ENCODE measurements around the gene SMARCAL1.
A peak's percentile ranks its signal among the peaks of the same experiment; 100 is the strongest.

The SMARCAL1 gene

GRCh38 chr2:216500572-216500971 is 88.3 kb downstream of the SMARCAL1 start:
- no peaks in the 10 kb centered on the region for H3K9me3 ChIP-seq (ENCODE audit: low read depth, low read length)
- peak overlapping the region; percentile 92 for H3K4me3 ChIP-seq
- H3K9ac ChIP-seq (ENCODE audit: insufficient read length), result peak overlapping the region; percentile 100
- no peak for DNase-seq (ENCODE audit: low read depth, low spot score)
- peaks cover 66% of the 10 kb centered on the region for H3K36me3 ChIP-seq (ENCODE audit: insufficient read depth, low read length)
- TF ChIP-seq POLR2AphosphoS5 (IDR thresholded peaks at IDR 0.05; ENCODE audit: borderline replicate concordance, low read depth, low read length) (no peak), EZH2 (IDR thresholded peaks at IDR 0.05) (no peak), FOXP2 (optimal IDR thresholded peaks at IDR 0.05; ENCODE audit: control extremely low read depth, extremely low read length, insufficient read depth) (no peak)
- H3K27ac ChIP-seq, result peak overlapping the region; percentile 92

- peaks cover 78% of the 10 kb centered on the region for H3K36me3 ChIP-seq (ENCODE audit: insufficient read depth, low read length)
- no peak; the same call in 1 of the 2 replicates for TF ChIP-seq POLR2AphosphoS5 (IDR thresholded peaks at IDR 0.05; ENCODE audit: borderline replicate concordance, low read depth, low read length)
- no peak for TF ChIP-seq FOXP2 (optimal IDR thresholded peaks at IDR 0.05; ENCODE audit: control extremely low read depth, extremely low read length, insufficient read depth)
- no peak for TF ChIP-seq EZH2 (IDR thresholded peaks at IDR 0.05)
- no peak for DNase-seq (ENCODE audit: low read depth, low spot score)
- H3K9me3 ChIP-seq (ENCODE audit: low read depth, low read length), result no peaks in the 10 kb centered on the region
- 0 out of 2 replicates have a peak overlapping the region, but pooled peaks have one; percentile 92 for H3K27ac ChIP-seq
- H3K4me3 ChIP-seq, result no peak overlapping the region
- no peak overlapping the region for H3K9ac ChIP-seq (ENCODE audit: insufficient read length)
Observed at GRCh38 chr2:216501854-216502253, 89.6 kb downstream of the SMARCAL1 start.

DNA sequence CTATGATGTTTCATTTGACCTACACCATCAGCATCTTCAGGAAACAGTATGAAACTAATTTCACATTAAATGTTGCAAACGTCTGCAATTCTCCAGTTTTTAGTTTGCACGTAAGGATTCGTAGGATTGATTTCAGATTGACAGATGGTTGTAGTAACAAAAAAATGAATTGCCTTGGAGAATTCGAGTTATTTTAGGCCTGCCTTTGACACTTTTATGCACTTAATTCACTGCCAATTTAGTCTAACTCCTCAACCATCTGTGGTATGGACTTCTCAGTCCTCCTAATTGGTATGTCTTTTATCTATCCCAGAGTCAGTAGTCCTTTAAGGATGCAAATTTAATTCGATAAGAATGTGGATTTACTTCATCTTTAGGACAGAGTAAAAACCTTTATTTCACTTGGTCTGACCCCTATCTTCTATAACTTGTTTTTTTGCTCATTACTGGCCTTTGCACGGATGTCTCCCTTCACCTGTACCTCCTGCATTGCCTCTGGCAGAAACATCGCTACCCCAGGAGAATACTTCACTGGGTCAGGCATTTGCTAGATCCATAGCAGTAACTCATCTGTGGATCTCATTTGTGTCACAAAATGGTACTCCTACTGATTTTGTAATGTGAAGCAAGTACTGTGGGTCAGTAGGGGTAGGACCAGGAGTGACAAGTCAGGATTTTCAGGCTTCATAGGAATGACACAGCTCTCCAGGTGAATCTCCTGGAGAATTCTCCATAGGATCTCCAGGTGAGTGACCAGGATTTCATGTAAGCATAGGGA is 90.3 kb downstream of the SMARCAL1 start:
- no peak overlapping the region for H3K9ac ChIP-seq (ENCODE audit: insufficient read length)

DNA sequence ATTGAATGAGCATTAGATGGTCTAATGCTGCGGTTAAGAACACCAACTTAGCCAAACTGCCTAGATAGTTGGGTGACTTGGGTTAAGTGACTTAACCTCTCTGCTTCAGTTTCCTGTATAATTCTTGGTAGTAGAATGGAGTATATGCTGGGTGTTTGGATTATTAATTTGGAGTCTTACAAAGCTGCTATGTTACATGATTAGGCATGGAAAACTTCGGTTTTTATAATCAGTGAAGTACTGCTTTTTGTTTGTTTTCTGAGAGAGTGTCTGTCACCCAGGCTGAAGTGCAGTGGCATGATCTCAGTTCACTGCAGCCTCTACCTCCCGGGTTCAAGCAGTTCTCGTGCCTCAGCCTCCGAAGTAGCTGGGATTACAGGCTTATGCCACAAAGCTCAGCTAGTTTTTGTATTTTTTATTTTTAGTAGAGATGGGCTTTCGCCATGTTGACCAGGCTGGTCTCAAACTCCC is 90.9 kb downstream of the SMARCAL1 start:
- H3K9me3 ChIP-seq (ENCODE audit: low read depth, low read length), result no peaks in the 10 kb centered on the region
- H3K9ac ChIP-seq (ENCODE audit: insufficient read length), result no peak overlapping the region
- TF ChIP-seq EZH2 (IDR thresholded peaks at IDR 0.05) (no peak), FOXP2 (optimal IDR thresholded peaks at IDR 0.05; ENCODE audit: control extremely low read depth, extremely low read length, insufficient read depth) (no peak), POLR2AphosphoS5 (IDR thresholded peaks at IDR 0.05; ENCODE audit: borderline replicate concordance, low read depth, low read length) (no peak; the same call in 1 of the 2 replicates)
- peak overlapping the region; percentile 63; the same call in 1 of the 2 replicates for H3K27ac ChIP-seq
- H3K4me3 ChIP-seq, result no peak overlapping the region
- no peak for DNase-seq (ENCODE audit: low read depth, low spot score)
- H3K36me3 ChIP-seq (ENCODE audit: insufficient read depth, low read length), result peaks cover 79% of the 10 kb centered on the region

More for the DNA sequence above, 90.3 kb downstream of the SMARCAL1 start:
- H3K36me3 ChIP-seq (ENCODE audit: insufficient read depth, low read length), result peaks cover 78% of the 10 kb centered on the region
- no peak overlapping the region for H3K4me3 ChIP-seq
- no peak for DNase-seq (ENCODE audit: low read depth, low spot score)
- no peak for TF ChIP-seq FOXP2 (optimal IDR thresholded peaks at IDR 0.05; ENCODE audit: control extremely low read depth, extremely low read length, insufficient read depth)
- no peak; the same call in 1 of the 2 replicates for TF ChIP-seq POLR2AphosphoS5 (IDR thresholded peaks at IDR 0.05; ENCODE audit: borderline replicate concordance, low read depth, low read length)
- TF ChIP-seq EZH2 (IDR thresholded peaks at IDR 0.05), result no peak
- H3K27ac ChIP-seq, result peak overlapping the region; percentile 63
- H3K9me3 ChIP-seq (ENCODE audit: low read depth, low read length), result no peaks in the 10 kb centered on the region

DNA sequence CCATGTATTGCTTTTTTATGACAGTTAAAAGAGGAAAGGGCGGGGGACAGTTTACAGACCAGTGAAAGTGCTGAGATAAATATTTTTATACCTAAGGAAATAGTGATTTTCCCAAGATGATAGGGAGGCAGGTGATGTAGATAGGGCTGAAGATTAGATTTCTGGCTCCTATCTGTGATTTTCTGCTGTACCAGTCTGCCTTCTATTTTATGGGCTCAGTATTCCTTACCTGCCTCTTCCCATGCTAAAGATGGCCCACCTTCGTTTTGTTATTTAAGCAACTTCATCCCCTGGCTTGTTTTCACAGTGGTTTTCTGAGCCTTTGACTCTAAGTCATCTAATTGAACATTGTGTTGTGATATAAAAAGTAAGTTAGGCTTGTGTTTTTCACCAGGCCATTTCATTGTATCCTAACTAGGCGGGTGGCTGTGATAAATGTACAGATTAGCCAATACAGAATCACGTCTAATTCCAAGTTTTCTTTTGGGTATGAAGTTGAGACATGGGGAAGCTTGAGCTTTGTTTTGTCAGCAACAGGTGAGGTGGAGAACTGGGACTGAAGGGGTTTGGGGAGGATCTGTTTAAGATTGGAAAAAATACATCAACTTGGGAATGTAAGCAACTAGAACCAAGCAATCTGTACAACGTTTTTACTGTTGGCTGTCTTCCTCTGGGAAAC is 91.6 kb downstream of the SMARCAL1 start:
- peak; percentile 46; the same call in 1 of the 2 replicates for TF ChIP-seq POLR2AphosphoS5 (IDR thresholded peaks at IDR 0.05; ENCODE audit: borderline replicate concordance, low read depth, low read length)
- TF ChIP-seq FOXP2 (optimal IDR thresholded peaks at IDR 0.05; ENCODE audit: control extremely low read depth, extremely low read length, insufficient read depth), result no peak
- H3K36me3 ChIP-seq (ENCODE audit: insufficient read depth, low read length), result peaks cover 82% of the 10 kb centered on the region
- H3K27ac ChIP-seq, result peak overlapping the region; percentile 63; the same call in 1 of the 2 replicates
- H3K9me3 ChIP-seq (ENCODE audit: low read depth, low read length), result no peaks in the 10 kb centered on the region
- no peak overlapping the region for H3K9ac ChIP-seq (ENCODE audit: insufficient read length)
- no peak overlapping the region for H3K4me3 ChIP-seq
- DNase-seq (ENCODE audit: low read depth, low spot score), result no peak

- Histone ChIP-seq H3K27ac (peak overlapping the region; percentile 63; the same call in 1 of the 2 replicates), H3K9me3 (ENCODE audit: low read depth, low read length) (no peaks in the 10 kb centered on the region), H3K36me3 (ENCODE audit: insufficient read depth, low read length) (peaks cover 78% of the 10 kb centered on the region), H3K9ac (ENCODE audit: insufficient read length) (no peak overlapping the region), H3K4me3 (no peak overlapping the region)
- DNase-seq (ENCODE audit: low read depth, low spot score), result no peak
- no peak for TF ChIP-seq FOXP2 (optimal IDR thresholded peaks at IDR 0.05; ENCODE audit: control extremely low read depth, extremely low read length, insufficient read depth)
- TF ChIP-seq POLR2AphosphoS5 (IDR thresholded peaks at IDR 0.05; ENCODE audit: borderline replicate concordance, low read depth, low read length), result no peak; the same call in 1 of the 2 replicates
- TF ChIP-seq EZH2 (IDR thresholded peaks at IDR 0.05), result no peak
Observed at GRCh38 chr2:216504376-216504762, 92.1 kb downstream of the SMARCAL1 start.

- DNase-seq (ENCODE audit: low read depth, low spot score), result no peak
- Histone ChIP-seq H3K27ac (peak overlapping the region; percentile 63), H3K9me3 (ENCODE audit: low read depth, low read length) (no peaks in the 10 kb centered on the region), H3K36me3 (ENCODE audit: insufficient read depth, low read length) (peaks cover 67% of the 10 kb centered on the region), H3K9ac (ENCODE audit: insufficient read length) (no peak overlapping the region), H3K4me3 (no peak overlapping the region)
- TF ChIP-seq FOXP2 (optimal IDR thresholded peaks at IDR 0.05; ENCODE audit: control extremely low read depth, extremely low read length, insufficient read depth) (no peak), EZH2 (IDR thresholded peaks at IDR 0.05) (no peak), POLR2AphosphoS5 (IDR thresholded peaks at IDR 0.05; ENCODE audit: borderline replicate concordance, low read depth, low read length) (peak; percentile 34; the same call in 1 of the 2 replicates)
Observed at GRCh38 chr2:216505133-216506106, 93.1 kb downstream of the SMARCAL1 start.
